GM12872 (cell line): ENCODE data around the gene ZNF648.

Experiments used
- CTCF ChIP-seq: IDR thresholded peaks from 3 replicates; pipeline ENCODE4 v1.5.1; 2011; ENCODE audit warnings: low read depth, mild to moderate bottlenecking, low read length, moderate library complexity; ENCODE audit not compliant: insufficient read depth

The ZNF648 gene

GRCh38 chr1:182095946-182096345, 34.4 kb upstream of the ZNF648 start:
- TF ChIP-seq CTCF: no peak

- TF ChIP-seq CTCF: no peak
These were observed 32.3 kb upstream of the ZNF648 start for GRCh38 chr1:182093781-182094180.

GRCh38 chr1:182092336-182092735, 30.8 kb upstream of the ZNF648 start:
- TF ChIP-seq CTCF: no peak

- TF ChIP-seq CTCF: no peak
These were observed 29.6 kb upstream of the ZNF648 start for GRCh38 chr1:182091083-182091482.

- TF ChIP-seq CTCF: no peak
These were observed 26.3 kb upstream of the ZNF648 start for GRCh38 chr1:182087719-182088350.

GRCh38 chr1:182087304-182087703, 25.8 kb upstream of the ZNF648 start:
- no peak for TF ChIP-seq CTCF

- no peak for TF ChIP-seq CTCF
These were observed 25.1 kb upstream of the ZNF648 start for GRCh38 chr1:182086620-182087019.
